Pancreas (tissue), 10 donors: ENCODE data around the gene TEX10. TPM values are rescaled to one million over a fixed set of nuclear protein-coding genes. Genes with fewer than 3 reads are reported as not detected.

Experiments used
- ATAC-seq, 4 donors: fragments of 200-7000 bp; cut with Tn5 transposase; one replicate each; pipeline versions ENCODE4 v1.8.0 to v1.9.1; 2020; ENCODE audit warnings: mild to moderate bottlenecking in 4 of 4, moderate library complexity in 4 of 4
- DNase-seq, 6 donors: peaks; one replicate each; pipeline ENCODE4 v3.0.0-alpha.2; 2020
- FAIRE-seq: peaks from 2 replicates; lab custom pipeline; 2012; peaks lifted over from hg19 to GRCh38; lab: Jason Lieb, UNC
- H3K27ac ChIP-seq, 4 donors: fragments of 200-600 bp; sonication (generic); 1 replicate in 3 of 4; 2 replicates in 1 of 4; pipeline versions ENCODE4 v1.5.0 to v1.8.0; 2020
- H3K27me3 ChIP-seq, 4 donors: fragments of 200-600 bp; one replicate each; pipeline ENCODE4 v1.8.0; 2021
- H3K36me3 ChIP-seq, 3 donors: fragments of 200-600 bp; sonication (generic) in 1 of 3; one replicate each; pipeline versions ENCODE4 v1.5.0 to v1.8.0; 2020 to 2021
- H3K4me1 ChIP-seq, 3 donors: fragments of 200-600 bp; one replicate each; pipeline ENCODE4 v1.8.0; 2021
- H3K4me3 ChIP-seq, 4 donors: fragments of 200-600 bp; sonication (generic) in 2 of 4; one replicate each; pipeline versions ENCODE4 v1.5.0 to v1.8.0; 2020 to 2021
- H3K9me3 ChIP-seq, 4 donors: fragments of 200-600 bp; one replicate each; pipeline ENCODE4 v1.8.0; 2021
- WGBS, 2 donors: extraction: QIAGEN DNeasy Blood & Tissue Kit; methylation state at CpG; one replicate each; pipeline ENCODE4 v1.1.7; 2013; 5-methylcytosine and 5-hydroxymethylcytosine counted together
- intact Hi-C, 3 donors: fragments of 100-400 bp; cut with DNase I; formaldehyde crosslinking; loops; one replicate each; pipeline versions ENCODE4 v1.11.1 to v1.14.2; 2022
- polyA plus RNA-seq, 2 donors: library from polyadenylated mRNA; stranded (reverse); fragments of 200-250 nt; gene quantifications; one replicate each; pipeline ENCODE4 v1.2.3, GENCODE V29; 2013
- total RNA-seq, 6 donors: library from RNA; stranded (reverse); fragmentation: NEBNext Ultra II Directional in 4 of 6; extraction: Animal tissue kit (Norgen Biotek cat#: 25700) in 4 of 6; gene quantifications; one replicate each; pipeline versions ENCODE4 v1.2.1 to v1.2.4, GENCODE V29; 2021 to 2023
- TF ChIP-seq, protein P1 (sequence below), 4 donors: fragments of 200-600 bp; sonication (generic) in 3 of 4; IDR thresholded peaks; one replicate each; pipeline versions ENCODE4 v1.5.0 to v1.8.0; 2021; ENCODE audit warnings: antibody characterized with exemption in 4 of 4
- donor health status: healthy with polysubstance abuse.
- donor health status: DM: no; HTN: no; CAD: no; lungs with moderate emphysema.
- donor health status: DM: no; HTN: no; CAD: no.
- donor health status: control.
- donor health status: control.
- donor health status: Bipolar disorder and iron deficiency.
- donor health status: DM: yes; HTN: yes; CAD: no.
- donor health status: DM: no; HTN: no; CAD: no.
- donor health status: DM: no; HTN: no; CAD: no.
- donor health status: DM: yes; HTN: yes; CAD: no.

TEX10 gene
- total and polyA plus RNA-seq, 8 donors = 3.1 to 6.7 (median 5.4) TPM

DNA sequence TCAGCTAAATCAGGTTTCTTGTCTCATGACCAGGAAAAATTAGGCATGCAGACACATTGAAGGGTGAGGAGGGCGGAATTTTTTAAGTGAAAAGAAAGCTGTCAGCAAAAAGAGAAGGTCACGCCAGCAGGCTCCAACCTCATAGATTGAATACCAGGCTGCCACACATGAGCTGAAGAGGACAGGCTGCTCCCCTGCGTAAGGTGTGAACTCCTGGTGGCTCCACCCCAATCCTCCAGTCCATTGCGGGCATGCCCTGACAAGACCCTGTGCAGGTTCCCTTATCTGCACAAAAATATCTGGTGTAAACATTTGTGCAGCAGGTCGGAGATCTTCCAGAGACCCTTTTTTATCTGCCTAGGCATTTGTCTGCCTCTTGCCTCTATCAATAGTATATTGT is 22.9 kb upstream of the TEX10 start:
- FAIRE-seq = no peak
- no peak for DNase-seq

DNA sequence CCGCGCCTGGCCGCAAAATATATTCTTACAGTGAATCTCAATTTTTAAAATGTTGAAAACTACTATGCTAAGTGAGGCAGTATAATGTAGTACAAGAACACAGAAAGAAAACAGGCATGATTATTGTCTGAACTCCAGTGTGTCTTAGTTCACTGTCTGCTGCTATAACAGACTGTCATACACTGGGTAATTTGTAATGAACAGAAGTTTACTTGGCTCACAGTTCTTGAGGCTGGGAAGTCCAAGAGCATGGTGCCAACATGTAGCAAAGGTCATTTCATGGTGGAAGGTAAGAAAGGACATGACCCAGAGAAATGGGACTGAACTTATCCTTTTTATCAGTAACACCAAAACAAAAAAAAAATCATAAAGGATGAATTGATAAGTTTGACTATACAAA is 19.9 kb upstream of the TEX10 start:
- FAIRE-seq (no peak), DNase-seq (no peak), ATAC-seq (no peak)
- 97 to 100% methylated on average over 3 of the region's 3 CpGs for WGBS, 2 donors
- intact Hi-C loops = no loop called here
- Histone ChIP-seq H3K4me1 (no peaks in the 10 kb centered on the region), H3K4me3 (no peak overlapping the region), H3K9me3 (no peaks in the 10 kb centered on the region), H3K27me3 (no peaks in the 10 kb centered on the region), H3K36me3 (no peaks in the 10 kb centered on the region), H3K27ac (no peak overlapping the region)
- TF ChIP-seq, protein P1, sequence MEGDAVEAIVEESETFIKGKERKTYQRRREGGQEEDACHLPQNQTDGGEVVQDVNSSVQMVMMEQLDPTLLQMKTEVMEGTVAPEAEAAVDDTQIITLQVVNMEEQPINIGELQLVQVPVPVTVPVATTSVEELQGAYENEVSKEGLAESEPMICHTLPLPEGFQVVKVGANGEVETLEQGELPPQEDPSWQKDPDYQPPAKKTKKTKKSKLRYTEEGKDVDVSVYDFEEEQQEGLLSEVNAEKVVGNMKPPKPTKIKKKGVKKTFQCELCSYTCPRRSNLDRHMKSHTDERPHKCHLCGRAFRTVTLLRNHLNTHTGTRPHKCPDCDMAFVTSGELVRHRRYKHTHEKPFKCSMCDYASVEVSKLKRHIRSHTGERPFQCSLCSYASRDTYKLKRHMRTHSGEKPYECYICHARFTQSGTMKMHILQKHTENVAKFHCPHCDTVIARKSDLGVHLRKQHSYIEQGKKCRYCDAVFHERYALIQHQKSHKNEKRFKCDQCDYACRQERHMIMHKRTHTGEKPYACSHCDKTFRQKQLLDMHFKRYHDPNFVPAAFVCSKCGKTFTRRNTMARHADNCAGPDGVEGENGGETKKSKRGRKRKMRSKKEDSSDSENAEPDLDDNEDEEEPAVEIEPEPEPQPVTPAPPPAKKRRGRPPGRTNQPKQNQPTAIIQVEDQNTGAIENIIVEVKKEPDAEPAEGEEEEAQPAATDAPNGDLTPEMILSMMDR (IDR thresholded peaks at IDR 0.05) = no peak

More for the DNA sequence above, 22.9 kb upstream of the TEX10 start:
- Histone ChIP-seq H3K27me3 (no peaks in the 10 kb centered on the region), H3K27ac (no peak overlapping the region), H3K36me3 (no peaks in the 10 kb centered on the region), H3K9me3 (no peaks in the 10 kb centered on the region), H3K4me1 (no peaks in the 10 kb centered on the region), H3K4me3 (no peak overlapping the region)
- TF ChIP-seq, protein P1 (IDR thresholded peaks at IDR 0.05) = no peak
- no peak for ATAC-seq
- WGBS, 2 donors = 80 to 83% methylated on average over 5 of the region's 5 CpGs
- intact Hi-C loops = no loop called here

- FAIRE-seq = no peak
- no peak for DNase-seq
- no peak overlapping the region for H3K4me3 ChIP-seq
- no peaks in the 10 kb centered on the region for H3K36me3 ChIP-seq
- no peak for ATAC-seq
- no peaks in the 10 kb centered on the region for H3K4me1 ChIP-seq
- TF ChIP-seq, protein P1 (IDR thresholded peaks at IDR 0.05) = no peak
- 90 to 97% methylated on average over 7 of the region's 7 CpGs for WGBS, 2 donors
- H3K9me3 ChIP-seq = no peaks in the 10 kb centered on the region
- no peaks in the 10 kb centered on the region for H3K27me3 ChIP-seq
- H3K27ac ChIP-seq = no peak overlapping the region
- intact Hi-C loops = no loop called here
Observed at GRCh38 chr9:100370064-100370723, 17.5 kb upstream of the TEX10 start.

GRCh38 chr9:100368672-100369071 is 15.9 kb upstream of the TEX10 start:
- H3K36me3 ChIP-seq = no peaks in the 10 kb centered on the region
- TF ChIP-seq, protein P1 (IDR thresholded peaks at IDR 0.05) = no peak
- no peaks in the 10 kb centered on the region for H3K4me1 ChIP-seq
- ATAC-seq = no peak
- no peak for FAIRE-seq
- H3K27me3 ChIP-seq = no peaks in the 10 kb centered on the region
- H3K9me3 ChIP-seq = no peaks in the 10 kb centered on the region
- WGBS, 2 donors = 75 to 85% methylated on average over 9 of the region's 9 CpGs
- no peak for DNase-seq
- intact Hi-C loops = no loop called here
- H3K4me3 ChIP-seq = no peak overlapping the region
- no peak overlapping the region for H3K27ac ChIP-seq

GRCh38 chr9:100366121-100366520 is 13.4 kb upstream of the TEX10 start:
- Histone ChIP-seq H3K9me3 (no peaks in the 10 kb centered on the region), H3K27ac (no peak overlapping the region), H3K36me3 (no peaks in the 10 kb centered on the region), H3K27me3 (no peaks in the 10 kb centered on the region), H3K4me1 (no peaks in the 10 kb centered on the region), H3K4me3 (no peak overlapping the region)
- no peak for FAIRE-seq
- no peak for ATAC-seq
- DNase-seq = no peak
- TF ChIP-seq, protein P1 (IDR thresholded peaks at IDR 0.05) = no peak
- 81 to 83% methylated on average over 5 of the region's 5 CpGs for WGBS, 2 donors
- intact Hi-C loops = no loop called here
